D721Med (cell line): ENCODE results near the gene AFG1L.
"Not testable (repeated sequence)": the region's sequence is repeated elsewhere in the genome, so short reads cannot be mapped to it uniquely, and the experiment has no call there.

Source experiments
- DNase-seq: peaks from one replicate; pipeline ENCODE4 v3.0.0; 2011; ENCODE audit warnings: low spot score; ENCODE audit not compliant: insufficient read length
- FAIRE-seq: peaks from 2 replicates; lab custom pipeline; 2011; peaks lifted over from hg19 to GRCh38; lab: Jason Lieb, UNC
- TF ChIP-seq, protein P1 (sequence below): IDR thresholded peaks from 2 replicates; pipeline ENCODE4 v1.5.1; 2012; ENCODE audit warnings: mild to moderate bottlenecking, control low read depth; ENCODE audit not compliant: insufficient read depth; ENCODE audit errors: missing control alignments

AFG1L gene

DNA sequence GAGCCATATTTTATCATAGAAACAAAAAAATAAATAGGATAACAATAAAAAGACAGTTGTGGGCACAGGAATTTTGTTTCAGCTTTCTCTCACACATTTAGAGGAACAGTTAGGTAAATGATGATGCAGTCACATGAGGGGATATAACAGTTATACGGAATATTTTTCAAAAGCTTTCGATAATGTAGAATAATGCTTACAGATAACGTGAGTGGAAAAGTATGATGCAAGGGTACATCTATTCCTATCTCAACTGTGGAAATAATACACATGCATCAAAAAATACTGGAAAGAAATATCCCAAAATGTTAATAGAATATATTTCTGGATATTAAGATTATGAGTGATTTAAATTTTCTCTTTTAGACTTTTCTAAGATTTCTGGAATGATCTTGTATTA is 114.0 kb downstream of the AFG1L start:
- TF ChIP-seq, protein P1, sequence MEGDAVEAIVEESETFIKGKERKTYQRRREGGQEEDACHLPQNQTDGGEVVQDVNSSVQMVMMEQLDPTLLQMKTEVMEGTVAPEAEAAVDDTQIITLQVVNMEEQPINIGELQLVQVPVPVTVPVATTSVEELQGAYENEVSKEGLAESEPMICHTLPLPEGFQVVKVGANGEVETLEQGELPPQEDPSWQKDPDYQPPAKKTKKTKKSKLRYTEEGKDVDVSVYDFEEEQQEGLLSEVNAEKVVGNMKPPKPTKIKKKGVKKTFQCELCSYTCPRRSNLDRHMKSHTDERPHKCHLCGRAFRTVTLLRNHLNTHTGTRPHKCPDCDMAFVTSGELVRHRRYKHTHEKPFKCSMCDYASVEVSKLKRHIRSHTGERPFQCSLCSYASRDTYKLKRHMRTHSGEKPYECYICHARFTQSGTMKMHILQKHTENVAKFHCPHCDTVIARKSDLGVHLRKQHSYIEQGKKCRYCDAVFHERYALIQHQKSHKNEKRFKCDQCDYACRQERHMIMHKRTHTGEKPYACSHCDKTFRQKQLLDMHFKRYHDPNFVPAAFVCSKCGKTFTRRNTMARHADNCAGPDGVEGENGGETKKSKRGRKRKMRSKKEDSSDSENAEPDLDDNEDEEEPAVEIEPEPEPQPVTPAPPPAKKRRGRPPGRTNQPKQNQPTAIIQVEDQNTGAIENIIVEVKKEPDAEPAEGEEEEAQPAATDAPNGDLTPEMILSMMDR: no peak
- DNase-seq (no peak), FAIRE-seq (no peak)

DNA sequence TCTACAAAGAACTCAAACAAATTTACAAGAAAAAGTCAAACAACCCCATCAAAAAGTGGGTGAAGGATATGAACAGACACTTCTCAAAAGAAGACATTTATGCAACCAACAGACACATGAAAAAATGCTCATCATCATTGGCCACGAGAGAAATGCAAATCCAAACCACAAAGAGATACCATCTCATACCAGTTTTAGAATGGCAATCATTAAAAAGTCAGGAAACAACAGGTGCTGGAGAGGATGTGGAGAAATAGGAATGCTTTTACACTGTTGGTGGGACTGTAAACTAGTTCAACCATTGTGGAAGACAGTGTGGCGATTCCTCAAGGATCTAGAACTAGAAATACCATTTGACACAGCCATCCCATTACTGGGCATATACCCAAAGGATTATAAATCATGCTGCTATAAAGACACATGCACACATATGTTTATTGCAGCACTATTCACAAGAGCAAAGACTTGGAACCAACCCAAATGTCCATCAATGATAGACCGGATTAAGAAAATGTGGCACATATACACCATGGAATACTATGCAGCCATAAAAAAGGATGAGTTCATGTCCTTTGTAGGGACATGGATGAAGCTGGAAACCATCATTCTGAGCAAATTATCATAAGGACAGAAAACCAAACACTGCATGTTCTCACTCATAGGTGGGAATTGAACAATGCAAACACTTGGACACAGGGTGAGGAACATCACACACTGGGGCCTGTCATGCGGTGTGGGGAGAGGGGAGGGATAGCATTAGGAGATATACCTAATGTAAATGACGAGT is 121.4 kb downstream of the AFG1L start:
- DNase-seq, FAIRE-seq: not testable (repeated sequence)

DNA sequence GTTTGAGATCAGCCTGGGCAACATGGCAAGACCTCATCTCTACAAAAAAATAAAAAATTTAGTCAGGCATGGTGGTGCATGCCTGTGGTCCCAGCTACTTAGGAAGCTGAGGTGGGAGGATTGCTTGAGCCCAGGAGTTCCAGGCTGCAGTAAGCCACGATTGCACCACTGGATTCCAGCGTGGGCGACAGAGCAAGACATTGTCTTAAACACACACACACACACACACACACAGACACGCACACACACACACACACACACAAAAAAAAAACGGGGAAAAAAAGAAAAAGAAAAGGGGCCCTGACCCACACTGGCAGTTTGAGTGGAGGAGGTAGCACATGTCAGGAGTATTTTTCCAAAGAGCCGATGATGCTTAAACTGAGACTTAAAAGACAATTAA is 122.2 kb downstream of the AFG1L start:
- TF ChIP-seq, protein P1: no peak
- FAIRE-seq: no peak
- DNase-seq: no peak

DNA sequence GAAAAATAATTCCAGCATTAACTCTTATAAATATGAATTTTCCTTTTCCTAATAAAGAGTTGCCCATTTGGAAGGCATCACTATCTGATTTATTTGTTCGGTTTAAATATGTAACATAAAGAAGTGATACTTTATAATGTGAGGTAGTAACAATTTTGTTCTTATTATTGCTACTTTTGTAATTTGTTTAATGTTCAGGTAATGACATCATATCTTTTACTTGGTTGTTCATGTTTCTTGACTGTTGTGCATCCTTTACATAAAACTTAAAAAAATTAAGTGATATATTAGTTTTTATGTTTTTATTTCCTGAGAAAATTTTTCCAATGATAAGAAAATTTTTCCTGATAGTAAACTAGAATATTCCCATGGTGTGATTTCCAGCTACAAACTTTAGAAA is 124.6 kb downstream of the AFG1L start:
- FAIRE-seq: no peak
- TF ChIP-seq, protein P1: no peak
- DNase-seq: no peak

DNA sequence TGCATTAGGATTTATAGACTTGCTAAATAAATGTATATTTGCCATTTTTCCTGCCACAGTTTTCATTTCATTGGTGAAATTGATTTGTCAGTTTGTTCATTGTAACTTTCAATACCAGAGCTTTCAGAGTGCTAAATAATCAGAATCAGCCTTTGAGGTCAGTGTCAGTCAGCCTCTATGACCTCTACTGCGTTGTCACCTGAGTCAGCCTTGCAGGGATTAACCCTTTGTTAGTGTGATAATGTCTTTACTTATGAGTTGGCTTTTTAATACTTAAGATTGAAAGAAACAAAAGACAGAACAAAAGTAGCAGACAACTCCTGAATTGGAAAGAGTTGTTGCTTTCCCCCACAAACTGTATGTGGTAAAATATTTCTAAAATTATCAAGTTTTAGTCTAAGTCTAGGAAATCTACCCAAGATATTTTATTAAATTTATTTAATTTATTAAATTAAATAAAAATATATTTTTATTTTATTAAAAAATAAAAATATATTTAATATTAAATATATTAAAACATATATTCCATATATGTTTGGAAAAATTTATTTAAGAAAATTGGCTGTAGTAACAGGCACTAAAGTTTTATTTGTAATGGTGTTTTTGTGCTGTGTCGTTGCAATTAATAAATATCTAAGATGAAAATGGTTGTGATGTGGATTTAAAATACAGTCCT is 125.2 kb downstream of the AFG1L start:
- no peak for DNase-seq
- TF ChIP-seq, protein P1: no peak
- no peak for FAIRE-seq

DNA sequence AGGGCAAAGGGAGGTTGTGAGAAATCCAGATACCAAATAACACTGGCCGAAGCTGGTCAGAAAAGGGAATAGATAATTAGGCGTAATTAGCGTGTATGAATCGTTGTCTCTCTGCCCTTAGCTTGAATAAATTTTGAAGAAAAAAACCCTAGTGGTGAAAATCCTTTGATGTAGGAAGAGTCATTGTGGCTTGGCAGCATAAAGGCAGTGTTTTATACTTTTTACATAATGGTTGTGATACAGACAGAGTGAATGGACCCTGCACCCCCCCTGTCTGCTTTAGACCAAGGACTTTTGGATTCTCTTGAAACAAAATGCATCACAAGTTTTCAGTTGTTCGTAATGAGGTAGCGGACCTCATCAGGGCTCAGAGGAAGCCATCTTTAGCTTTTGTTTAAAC is 126.5 kb downstream of the AFG1L start:
- no peak for FAIRE-seq
- DNase-seq: no peak
- TF ChIP-seq, protein P1: no peak

DNA sequence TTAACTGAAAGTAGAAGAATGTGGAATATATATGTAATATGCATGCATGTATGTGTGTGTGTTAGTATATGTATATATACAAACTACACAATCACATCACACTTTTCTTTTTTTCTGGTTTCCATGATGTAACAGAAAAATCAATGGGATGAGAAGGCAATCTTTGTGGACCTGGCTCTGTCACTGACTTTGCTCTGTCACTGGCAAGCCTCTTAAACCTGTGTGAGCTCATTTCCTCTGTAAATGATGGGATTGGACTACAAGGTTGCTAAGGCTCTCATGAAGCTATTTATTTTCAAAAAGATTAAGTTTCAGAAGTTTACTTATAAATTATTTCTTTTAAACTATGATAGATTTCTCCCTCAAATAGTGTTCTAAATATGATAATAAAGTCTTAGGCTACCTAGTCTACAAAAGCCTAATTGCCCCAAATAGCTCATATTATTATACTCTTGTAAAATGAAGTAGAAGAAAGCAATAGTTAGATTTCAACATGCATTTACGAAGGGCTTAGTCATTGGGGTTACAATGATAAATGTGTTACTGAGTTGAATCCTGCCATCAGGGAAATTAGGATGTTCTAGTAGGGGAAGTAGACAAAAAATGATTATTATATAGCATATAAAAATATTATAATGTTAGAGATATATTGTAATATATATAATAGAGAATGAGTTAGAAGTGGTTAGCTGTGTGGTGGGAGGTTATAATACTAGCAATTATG is 129.3 kb downstream of the AFG1L start:
- TF ChIP-seq, protein P1: no peak
- no peak for DNase-seq
- FAIRE-seq: no peak
